Ascending aorta (tissue), 2 donors: Measurements from ENCODE around the gene INPP1. TPM values are rescaled to one million over a fixed set of nuclear protein-coding genes. Genes with fewer than 3 reads are reported as not detected.
"Not testable (repeated sequence)": the region's sequence is repeated elsewhere in the genome, so short reads cannot be mapped to it uniquely, and the experiment has no call there.

Experiments
- DNase-seq, 2 donors: peaks; one replicate each; pipeline ENCODE4 v3.0.0-alpha.2; 2019; ENCODE audit warnings: low spot score in 2 of 2
- H3K27ac ChIP-seq, 2 donors: fragments of 200-600 bp; sonication (generic); one replicate each; pipeline ENCODE4 v1.5.1; 2016 to 2017; ENCODE audit warnings: mild to moderate bottlenecking in 1 of 2
- H3K27me3 ChIP-seq: fragments of 200-600 bp; sonication (generic); one replicate; pipeline ENCODE4 v1.5.1; 2017
- H3K36me3 ChIP-seq, 2 donors: fragments of 200-600 bp; sonication (generic); one replicate each; pipeline ENCODE4 v1.5.1; 2016
- H3K4me1 ChIP-seq, 2 donors: fragments of 200-600 bp; sonication (generic); one replicate each; pipeline ENCODE4 v1.5.1; 2016 to 2017; ENCODE audit warnings: mild to moderate bottlenecking in 1 of 2
- H3K4me3 ChIP-seq, 2 donors: fragments of 200-600 bp; sonication (generic); one replicate each; pipeline ENCODE4 v1.5.1; 2016 to 2017; ENCODE audit warnings: mild to moderate bottlenecking in 1 of 2
- H3K9me3 ChIP-seq, 2 donors: fragments of 200-600 bp; sonication (generic); one replicate each; pipeline ENCODE4 v1.5.1; 2016
- intact Hi-C: fragments of 100-400 bp; cut with DNase I; formaldehyde crosslinking; loops from one replicate; pipeline ENCODE4 v1.15.1; 2023
- total RNA-seq: library from RNA; depleted of rRNA; stranded (reverse); fragments of >200 nt; gene quantifications from one replicate; pipeline ENCODE4 v1.1.0, GENCODE V29; 2016
- TF ChIP-seq, protein P1 (sequence below), 3 experiments: fragments of 200-600 bp in 2 of 3; fragments of 450-650 bp in 1 of 3; sonication (generic) in 2 of 3; IDR thresholded peaks; one replicate each; pipeline ENCODE4 v1.5.1; 2016 to 2019; ENCODE audit warnings: antibody characterized with exemption in 3 of 3, mild to moderate bottlenecking in 1 of 3, moderate library complexity in 1 of 3

Gene INPP1
- total RNA-seq, 1 donor from 2014 or later, result 13.3 TPM

DNA sequence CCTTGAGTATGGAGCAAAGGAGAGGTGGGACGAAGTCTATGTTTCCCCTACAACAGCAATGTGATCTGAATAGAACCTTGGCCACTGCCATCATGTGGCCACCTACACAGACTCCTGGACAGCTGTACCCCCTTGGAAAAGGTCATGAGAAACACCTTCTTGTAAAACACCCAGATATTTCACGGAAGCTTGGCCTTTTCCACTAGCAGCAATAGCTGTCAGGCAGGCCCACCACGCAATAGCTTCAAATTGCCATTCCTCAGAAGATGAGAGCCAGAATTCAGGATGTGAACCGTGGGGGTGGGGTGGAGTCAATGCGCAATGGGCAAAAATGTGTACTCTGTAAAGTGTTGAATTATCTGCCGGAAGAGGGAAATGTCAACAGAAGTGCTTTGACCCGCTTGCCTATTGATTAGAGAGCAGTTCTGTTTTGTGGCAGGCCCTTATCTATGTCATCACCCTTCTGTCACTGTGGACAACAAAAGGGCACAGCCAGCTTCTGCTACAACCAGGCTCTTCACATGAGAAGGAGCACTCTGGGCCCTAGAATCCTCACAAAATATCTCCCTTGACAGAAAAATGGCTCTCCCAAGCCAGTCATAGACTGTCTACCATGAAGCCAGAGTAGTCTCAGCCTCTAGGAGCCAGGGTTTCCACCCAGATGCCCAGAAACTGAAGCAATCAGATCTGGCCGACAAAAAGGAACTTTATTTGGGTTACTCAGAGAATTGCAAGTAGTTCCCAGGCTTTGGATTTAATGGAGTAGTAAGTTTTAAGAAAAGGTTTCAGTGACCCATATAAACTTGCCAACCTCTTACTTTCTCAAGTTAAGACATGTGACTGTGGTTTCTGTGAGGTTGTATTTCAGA is 9.5 kb downstream of the INPP1 start:
- intact Hi-C loops, result no loop called here
- Histone ChIP-seq H3K9me3 (no peaks in the 10 kb centered on the region), H3K27me3 (no peaks in the 10 kb centered on the region), H3K4me3 (no peak overlapping the region), H3K36me3 (peaks cover 0 to 5% of the 10 kb centered on the region in 2 donors), H3K27ac (peak overlapping the region; percentile 41 to 53), H3K4me1 (peaks cover 0 to 3% of the 10 kb centered on the region in 2 donors)
- DNase-seq, result no peak
- TF ChIP-seq, protein P1, sequence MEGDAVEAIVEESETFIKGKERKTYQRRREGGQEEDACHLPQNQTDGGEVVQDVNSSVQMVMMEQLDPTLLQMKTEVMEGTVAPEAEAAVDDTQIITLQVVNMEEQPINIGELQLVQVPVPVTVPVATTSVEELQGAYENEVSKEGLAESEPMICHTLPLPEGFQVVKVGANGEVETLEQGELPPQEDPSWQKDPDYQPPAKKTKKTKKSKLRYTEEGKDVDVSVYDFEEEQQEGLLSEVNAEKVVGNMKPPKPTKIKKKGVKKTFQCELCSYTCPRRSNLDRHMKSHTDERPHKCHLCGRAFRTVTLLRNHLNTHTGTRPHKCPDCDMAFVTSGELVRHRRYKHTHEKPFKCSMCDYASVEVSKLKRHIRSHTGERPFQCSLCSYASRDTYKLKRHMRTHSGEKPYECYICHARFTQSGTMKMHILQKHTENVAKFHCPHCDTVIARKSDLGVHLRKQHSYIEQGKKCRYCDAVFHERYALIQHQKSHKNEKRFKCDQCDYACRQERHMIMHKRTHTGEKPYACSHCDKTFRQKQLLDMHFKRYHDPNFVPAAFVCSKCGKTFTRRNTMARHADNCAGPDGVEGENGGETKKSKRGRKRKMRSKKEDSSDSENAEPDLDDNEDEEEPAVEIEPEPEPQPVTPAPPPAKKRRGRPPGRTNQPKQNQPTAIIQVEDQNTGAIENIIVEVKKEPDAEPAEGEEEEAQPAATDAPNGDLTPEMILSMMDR (IDR thresholded peaks at IDR 0.05), result no peak

DNA sequence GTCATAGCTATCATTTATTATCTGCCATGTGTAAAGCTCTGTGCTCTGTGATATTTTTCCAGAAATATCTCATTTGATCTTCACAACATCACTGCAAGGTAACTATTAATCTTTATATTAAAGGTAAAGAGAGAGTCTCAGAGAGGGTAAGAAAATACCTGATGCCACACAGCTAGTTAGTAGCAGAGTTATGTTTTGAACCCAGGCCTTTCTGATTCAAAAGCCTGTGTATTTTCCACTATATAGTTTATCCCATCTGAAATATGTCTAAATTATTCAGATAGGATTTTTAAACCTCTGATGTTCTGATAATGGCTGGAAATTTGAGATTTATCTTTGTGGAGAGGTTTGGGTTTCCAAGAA is 10.1 kb downstream of the INPP1 start:
- TF ChIP-seq, protein P1 (IDR thresholded peaks at IDR 0.05), result no peak
- intact Hi-C loops, result no loop called here
- Histone ChIP-seq H3K27ac (peak overlapping the region; percentile 41 to 53), H3K4me1 (peaks cover 0 to 6% of the 10 kb centered on the region in 2 donors), H3K4me3 (no peak overlapping the region), H3K27me3 (no peaks in the 10 kb centered on the region), H3K9me3 (no peaks in the 10 kb centered on the region), H3K36me3 (peaks cover 0 to 5% of the 10 kb centered on the region in 2 donors)
- no peak for DNase-seq

DNA sequence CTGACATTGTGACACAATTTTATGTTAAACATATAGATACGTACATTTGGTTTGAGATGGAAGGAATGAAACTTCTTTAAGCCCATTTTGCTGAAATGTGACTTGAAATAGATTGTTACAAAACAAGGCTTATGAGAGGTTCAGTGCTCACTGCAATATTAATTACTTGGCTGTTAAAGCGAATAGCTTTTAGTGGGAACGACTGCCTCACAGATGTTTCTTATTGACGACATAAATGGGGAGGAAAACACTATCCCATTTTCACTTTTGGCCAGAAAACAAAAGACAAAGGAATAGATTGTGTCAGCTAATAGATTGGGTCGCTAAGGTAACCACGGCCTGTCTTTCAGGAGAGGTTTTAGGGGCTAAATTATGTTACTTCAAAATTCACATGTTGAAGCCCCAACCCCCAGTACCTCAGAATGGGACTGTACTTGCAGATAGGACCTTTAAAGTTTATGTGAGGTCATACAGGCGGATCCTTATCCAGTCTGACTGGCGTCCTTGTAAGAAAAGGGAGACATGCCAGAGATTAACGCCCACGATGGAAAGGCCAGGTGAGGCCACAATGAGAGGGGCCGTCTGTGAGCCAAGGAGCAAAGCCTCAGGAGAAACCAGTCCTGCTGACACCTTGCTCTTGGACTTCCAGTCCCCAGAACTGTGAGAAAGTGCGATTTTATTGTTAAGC is 10.8 kb downstream of the INPP1 start:
- intact Hi-C loops, result no loop called here
- H3K27ac ChIP-seq, result peak overlapping the region in 1 of 2 donors; percentile 41
- DNase-seq, result no peak
- peaks cover 0 to 5% of the 10 kb centered on the region in 2 donors for H3K36me3 ChIP-seq
- H3K4me3 ChIP-seq, result no peak overlapping the region
- H3K9me3 ChIP-seq, result no peaks in the 10 kb centered on the region
- H3K4me1 ChIP-seq, result peaks cover 0 to 9% of the 10 kb centered on the region in 2 donors
- no peaks in the 10 kb centered on the region for H3K27me3 ChIP-seq
- TF ChIP-seq, protein P1 (IDR thresholded peaks at IDR 0.05), result no peak

DNA sequence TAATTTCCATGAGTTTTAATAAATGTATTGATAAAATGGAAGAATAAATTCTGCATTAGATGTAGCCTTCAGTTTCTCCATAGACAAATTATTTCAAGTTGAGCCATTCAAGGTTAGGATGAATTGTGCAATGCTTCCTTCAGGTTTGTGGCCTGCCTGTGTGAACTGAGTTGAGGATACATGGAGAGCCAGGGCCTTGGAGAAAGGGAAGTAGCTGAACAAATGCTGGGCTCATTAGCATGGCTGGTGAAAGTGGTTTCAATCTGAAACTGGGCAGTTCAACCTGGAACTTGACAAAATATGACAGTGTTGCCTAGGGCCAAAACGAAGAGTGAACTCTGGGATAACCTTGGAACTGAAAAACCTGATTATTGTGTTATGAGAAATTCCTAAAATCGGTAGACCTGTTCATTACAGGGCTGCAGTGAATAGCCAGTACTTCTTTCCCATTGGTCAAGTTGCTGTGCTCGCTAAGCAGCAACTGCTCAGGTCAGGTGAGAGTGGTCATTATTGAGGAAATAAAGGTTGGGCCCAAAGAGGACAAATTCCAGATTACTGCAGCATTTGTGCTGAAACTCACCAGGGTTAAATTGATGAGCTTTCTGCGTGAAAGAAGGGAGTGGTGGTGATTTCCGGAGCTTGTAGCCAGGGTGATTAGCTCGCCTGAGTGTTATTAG is 12.7 kb downstream of the INPP1 start:
- TF ChIP-seq, protein P1 (IDR thresholded peaks at IDR 0.05), result no peak
- H3K27ac ChIP-seq, result no peak overlapping the region

DNA sequence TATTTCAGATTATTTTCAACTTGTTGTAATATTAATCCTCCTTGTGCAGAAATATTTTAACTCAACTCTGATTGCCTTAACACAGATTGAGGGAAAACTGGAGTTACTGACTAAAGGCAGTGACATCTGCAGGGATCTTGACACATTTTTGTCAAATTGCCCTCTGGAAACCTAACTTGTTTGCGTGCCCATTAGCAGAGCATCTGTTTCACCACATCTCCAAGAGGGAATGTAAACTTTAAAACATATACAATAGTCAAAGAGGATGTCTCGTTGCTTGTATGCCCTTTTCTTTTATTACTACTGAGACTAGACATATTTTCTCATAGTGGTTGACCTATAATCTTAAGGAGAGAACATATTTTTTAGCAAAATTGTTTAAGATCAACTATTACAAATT is 14.2 kb downstream of the INPP1 start:
- H3K36me3 ChIP-seq, result peaks cover 0 to 8% of the 10 kb centered on the region in 2 donors
- H3K27me3 ChIP-seq, result no peaks in the 10 kb centered on the region
- DNase-seq, result no peak
- H3K27ac ChIP-seq, result no peak overlapping the region
- peaks cover 0 to 13% of the 10 kb centered on the region in 2 donors for H3K4me1 ChIP-seq
- TF ChIP-seq, protein P1 (IDR thresholded peaks at IDR 0.05), result no peak
- H3K9me3 ChIP-seq, result no peaks in the 10 kb centered on the region
- intact Hi-C loops, result no loop called here
- H3K4me3 ChIP-seq, result no peak overlapping the region

More for the DNA sequence above, 12.7 kb downstream of the INPP1 start:
- H3K36me3 ChIP-seq, result peaks cover 0 to 7% of the 10 kb centered on the region in 2 donors
- H3K27me3 ChIP-seq, result no peaks in the 10 kb centered on the region
- no peak overlapping the region for H3K4me3 ChIP-seq
- no peak for DNase-seq
- no peaks in the 10 kb centered on the region for H3K9me3 ChIP-seq
- intact Hi-C loops, result no loop called here
- peaks cover 0 to 13% of the 10 kb centered on the region in 2 donors for H3K4me1 ChIP-seq

DNA sequence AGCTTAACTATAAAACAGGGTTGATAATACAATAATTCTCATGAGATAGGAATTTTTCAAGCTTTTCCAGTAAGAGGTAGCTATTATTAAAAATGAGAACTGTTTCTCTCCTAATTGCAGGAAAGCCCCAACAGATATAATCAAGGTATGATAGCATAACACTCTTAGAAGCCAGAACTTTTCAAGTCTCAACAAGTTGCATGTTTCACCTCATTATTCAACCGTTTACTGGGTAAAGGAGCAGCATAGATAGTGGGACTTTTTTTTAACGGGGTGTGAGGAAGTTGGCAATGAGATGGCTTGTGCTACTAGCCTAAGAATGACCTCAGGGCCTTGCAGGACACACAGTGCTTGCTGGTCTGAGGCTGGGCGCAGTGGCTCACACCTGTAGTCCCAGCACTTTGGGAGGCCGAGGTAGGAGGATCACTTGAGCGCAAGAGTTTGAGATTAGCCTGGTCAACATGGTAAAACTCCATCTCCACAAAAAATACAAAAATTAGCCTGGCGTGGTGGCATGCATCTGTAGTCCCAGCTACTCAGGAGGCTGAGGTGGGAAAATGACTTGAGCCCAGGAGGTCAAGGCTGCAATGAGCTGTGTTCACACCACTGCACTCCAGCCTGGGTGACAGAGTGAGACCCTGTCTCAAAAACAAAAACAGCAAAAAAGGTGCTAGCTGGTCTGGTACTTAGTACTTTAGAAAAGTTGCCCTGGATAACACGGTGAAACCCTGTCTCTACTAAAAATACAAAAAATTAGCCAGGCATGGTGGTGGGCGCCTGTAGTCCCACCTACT is 15.5 kb downstream of the INPP1 start:
- H3K27me3 ChIP-seq, H3K4me1 ChIP-seq, H3K4me3 ChIP-seq, DNase-seq, intact Hi-C loops, H3K27ac ChIP-seq, H3K9me3 ChIP-seq: not testable (repeated sequence)
- H3K36me3 ChIP-seq, result peaks cover 0 to 17% of the 10 kb centered on the region in 2 donors
